GM12873 (cell line): ENCODE measurements around the gene CCDC87.

ENCODE experiments used
- TF ChIP-seq, protein P1 (sequence below): IDR thresholded peaks from 2 replicates; pipeline ENCODE4 v1.5.1; 2012; ENCODE audit warnings: low read depth, mild to moderate bottlenecking, moderate library complexity, low read length, control low read depth; ENCODE audit not compliant: insufficient read depth; ENCODE audit errors: missing control alignments

CCDC87 gene

DNA sequence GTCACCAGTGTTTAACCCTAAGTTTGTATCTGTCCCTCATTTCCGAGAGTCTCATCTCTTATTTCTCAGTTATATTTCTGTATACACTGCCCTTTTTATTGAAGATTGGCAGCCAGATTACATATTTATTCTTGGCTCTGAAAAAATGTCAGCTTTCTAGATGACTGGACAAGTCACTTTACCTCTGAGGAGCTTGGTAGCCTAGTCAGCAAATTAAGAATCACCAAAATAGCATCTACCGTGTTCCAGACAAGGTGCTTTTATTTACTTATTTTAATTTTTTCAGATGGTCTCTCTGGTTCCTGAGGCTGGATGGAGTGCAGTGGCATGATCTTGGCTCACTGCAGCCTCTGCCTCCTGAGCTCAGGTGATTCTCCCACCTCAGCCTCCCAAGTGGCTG, 40.1 kb upstream of the CCDC87 start:
- TF ChIP-seq, protein P1, sequence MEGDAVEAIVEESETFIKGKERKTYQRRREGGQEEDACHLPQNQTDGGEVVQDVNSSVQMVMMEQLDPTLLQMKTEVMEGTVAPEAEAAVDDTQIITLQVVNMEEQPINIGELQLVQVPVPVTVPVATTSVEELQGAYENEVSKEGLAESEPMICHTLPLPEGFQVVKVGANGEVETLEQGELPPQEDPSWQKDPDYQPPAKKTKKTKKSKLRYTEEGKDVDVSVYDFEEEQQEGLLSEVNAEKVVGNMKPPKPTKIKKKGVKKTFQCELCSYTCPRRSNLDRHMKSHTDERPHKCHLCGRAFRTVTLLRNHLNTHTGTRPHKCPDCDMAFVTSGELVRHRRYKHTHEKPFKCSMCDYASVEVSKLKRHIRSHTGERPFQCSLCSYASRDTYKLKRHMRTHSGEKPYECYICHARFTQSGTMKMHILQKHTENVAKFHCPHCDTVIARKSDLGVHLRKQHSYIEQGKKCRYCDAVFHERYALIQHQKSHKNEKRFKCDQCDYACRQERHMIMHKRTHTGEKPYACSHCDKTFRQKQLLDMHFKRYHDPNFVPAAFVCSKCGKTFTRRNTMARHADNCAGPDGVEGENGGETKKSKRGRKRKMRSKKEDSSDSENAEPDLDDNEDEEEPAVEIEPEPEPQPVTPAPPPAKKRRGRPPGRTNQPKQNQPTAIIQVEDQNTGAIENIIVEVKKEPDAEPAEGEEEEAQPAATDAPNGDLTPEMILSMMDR: no peak

DNA sequence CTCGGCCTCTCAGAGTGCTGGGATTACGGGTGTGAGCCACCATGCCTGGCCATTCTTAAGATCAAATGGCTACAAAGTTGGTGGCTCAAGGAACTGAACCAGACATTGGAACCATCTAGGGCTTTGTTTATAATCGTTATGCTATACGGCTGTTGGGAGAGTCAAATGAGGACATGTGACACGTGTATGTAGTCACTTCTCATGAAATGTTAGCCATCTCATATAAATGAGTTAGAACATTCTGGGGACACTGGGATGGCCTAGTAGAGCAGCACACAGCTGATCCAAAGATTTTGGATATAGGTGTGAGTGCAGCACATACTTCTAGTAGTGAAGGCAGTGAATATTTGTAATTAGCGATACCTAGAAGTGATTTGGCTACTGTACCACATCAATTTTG, 39.0 kb upstream of the CCDC87 start:
- TF ChIP-seq, protein P1: no peak

DNA sequence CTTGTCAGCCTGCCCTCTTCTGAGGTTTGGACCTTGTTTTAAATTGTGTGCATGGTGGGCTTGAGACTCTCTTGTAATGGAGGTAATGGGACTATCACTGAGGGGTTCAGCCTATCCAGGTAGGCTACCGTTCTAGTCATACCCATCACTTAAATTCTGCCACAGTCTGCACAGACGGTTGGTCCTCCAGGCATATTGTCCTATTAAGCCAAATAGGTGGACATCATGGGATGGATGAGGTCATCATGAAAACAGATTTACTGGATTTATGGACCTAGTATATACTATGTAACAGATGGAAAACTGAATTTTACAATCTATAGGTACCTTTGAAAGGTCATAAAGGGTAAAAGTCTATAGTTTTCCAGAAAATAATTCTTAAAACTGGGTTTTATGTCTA, 36.5 kb upstream of the CCDC87 start:
- TF ChIP-seq, protein P1: no peak

DNA sequence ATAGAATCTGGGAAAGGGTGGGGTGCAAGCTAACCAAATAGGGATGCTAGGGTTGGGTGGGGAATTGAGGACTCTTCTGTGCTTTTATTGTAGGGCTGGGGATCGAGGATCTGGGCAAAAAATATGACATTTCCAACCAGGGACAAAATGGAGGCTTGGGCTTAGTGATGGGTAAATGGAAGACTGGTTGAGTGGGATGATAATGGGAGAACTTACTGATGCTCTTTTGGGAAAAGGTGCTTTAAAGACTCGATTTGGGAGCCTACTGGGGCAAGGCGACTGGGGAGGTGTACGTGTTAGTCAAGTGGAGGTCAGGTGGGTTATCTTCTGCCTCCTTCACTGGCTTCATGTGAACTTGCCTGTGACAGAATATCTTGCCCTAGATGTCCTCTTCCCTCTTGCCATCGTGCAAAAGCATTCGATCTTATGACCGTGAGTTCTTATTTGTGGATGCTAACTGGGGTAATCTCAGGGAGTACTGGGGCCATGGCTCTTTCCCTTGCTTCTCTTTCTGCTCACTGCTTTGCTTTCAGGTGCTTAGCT, 35.3 kb upstream of the CCDC87 start:
- TF ChIP-seq, protein P1: no peak

DNA sequence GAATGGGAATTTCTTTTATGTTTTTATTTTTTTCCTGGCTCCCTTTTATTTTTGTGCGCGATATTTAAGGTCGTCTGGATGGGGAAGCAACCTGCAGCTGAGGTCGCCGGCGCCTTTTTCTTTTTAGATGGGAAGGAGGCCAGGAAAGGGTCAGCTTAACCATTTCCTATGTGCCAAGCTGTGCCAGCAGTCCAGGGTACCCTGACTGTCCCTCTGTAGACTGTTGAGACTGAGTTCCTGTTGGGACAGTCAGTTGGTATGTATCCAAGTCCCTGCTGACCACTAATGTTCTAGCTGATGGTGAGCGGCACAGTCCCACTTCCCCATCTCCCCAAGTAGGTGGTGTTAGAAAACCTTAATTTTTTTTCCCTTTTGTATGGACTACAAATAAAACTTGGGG, 34.1 kb upstream of the CCDC87 start:
- TF ChIP-seq, protein P1: no peak

DNA sequence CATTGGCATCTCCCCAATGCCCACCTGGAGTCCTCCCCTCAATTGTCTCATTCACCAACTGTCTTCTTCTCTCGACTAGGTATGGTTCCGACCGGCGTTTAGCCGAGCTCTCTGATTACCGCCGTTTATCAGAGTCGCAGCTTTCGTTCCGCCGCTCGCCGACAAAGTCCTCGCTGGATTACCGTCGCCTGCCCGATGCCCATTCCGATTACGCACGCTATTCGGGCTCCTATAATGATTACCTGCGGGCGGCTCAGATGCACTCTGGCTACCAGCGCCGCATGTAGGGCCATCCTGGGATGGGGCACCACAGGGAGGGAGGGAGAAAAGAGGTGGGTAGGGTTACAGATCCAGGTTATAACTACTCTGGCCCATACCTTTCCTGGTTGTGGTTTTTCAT, 33.5 kb upstream of the CCDC87 start:
- TF ChIP-seq, protein P1: no peak

DNA sequence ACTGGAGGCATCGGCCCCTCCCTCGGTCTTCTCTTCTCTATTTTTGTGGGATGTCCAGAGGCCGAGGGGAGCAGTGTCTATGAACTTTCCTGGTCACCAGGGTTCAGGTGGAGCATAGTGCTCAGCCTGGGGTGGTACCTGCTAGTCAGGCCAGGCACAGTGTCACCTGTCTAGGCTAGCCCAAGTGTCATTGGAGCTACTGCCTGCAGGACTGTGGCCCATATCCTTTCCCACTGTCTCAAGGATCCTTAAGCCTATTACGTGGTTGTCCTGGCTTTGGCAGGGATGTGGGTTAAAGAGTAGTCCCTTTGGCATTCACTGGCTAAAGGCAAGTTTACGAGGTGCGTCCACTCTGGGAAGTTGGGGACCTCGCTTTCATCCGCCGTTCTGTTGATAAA, 32.9 kb upstream of the CCDC87 start:
- TF ChIP-seq, protein P1: no peak
